K562 (cell line): Measurements from ENCODE around the gene CHST13. TPM values are rescaled to one million over a fixed set of nuclear protein-coding genes. Genes with fewer than 3 reads are reported as not detected.

Experiments used
- ATAC-seq: fragments of 200-7000 bp; cut with Tn5 transposase; 3 replicates; pipeline ENCODE4 v1.9.1; 2020; ENCODE audit warnings: moderate library complexity
- BruUV-seq: library from RNA; stranded (reverse); fragments of 400-500 nt; replicated peaks from 2 replicates; lab custom pipeline; 2021; lab: Mats Ljungman, UMichigan
- CTCF ChIA-PET: fragments of 300-600 bp; formaldehyde crosslinking; extraction: SDS; loops from one replicate; lab custom pipeline; 2021; ENCODE audit warnings: low intra/inter-chr PET ratio; lab: Yijun Ruan, JAX
- POLR2A ChIA-PET: fragments of 300-600, 350-650 bp; sonication (Branson Sonifier 250); formaldehyde crosslinking; extraction: SDS; loops from one replicate; lab custom pipeline; 2021; ENCODE audit warnings: antibody characterized with exemption, inconsistent platforms; lab: Yijun Ruan, JAX
- DNase-seq, 4 experiments: peaks; one replicate each; pipeline versions ENCODE4 v3.0.0 to v3.0.0-alpha.2; 2011 to 2018; ENCODE audit warnings: low spot score in 3 of 4, mixed read lengths in 3 of 4; ENCODE audit errors: extremely low read depth in 1 of 4
- FAIRE-seq: peaks from 2 replicates; lab custom pipeline; 2011; peaks lifted over from hg19 to GRCh38; lab: Jason Lieb, UNC
- H2AFZ ChIP-seq: 2 replicates; pipeline ENCODE4 v1.6.0; 2011; ENCODE audit warnings: low read depth, low read length, control low read depth, inconsistent platforms
- H3K27ac ChIP-seq: fragments of 200-600 bp; 3 replicates; pipeline ENCODE4 v1.8.0; 2011; ENCODE audit warnings: low read depth, mild to moderate bottlenecking, control low read depth, inconsistent platforms, low read length, moderate library complexity, mixed read lengths; ENCODE audit errors: extremely low read depth
- H3K27me3 ChIP-seq, 2 experiments: fragments of 300-600 bp in 1 of 2; 2 replicates in 1 of 2; 3 replicates in 1 of 2; pipeline versions ENCODE4 v1.6.0 to v1.8.0; 2011; ENCODE audit warnings: inconsistent platforms in 2 of 2, low read length in 2 of 2, mild to moderate bottlenecking in 1 of 2, mixed read lengths in 1 of 2, moderate library complexity in 1 of 2; ENCODE audit not compliant: control insufficient read depth in 2 of 2, insufficient read depth in 2 of 2
- H3K36me3 ChIP-seq: fragments of 300-600 bp; 3 replicates; pipeline ENCODE4 v1.8.0; 2011; ENCODE audit warnings: mild to moderate bottlenecking, low read length, inconsistent platforms; ENCODE audit not compliant: control insufficient read depth, insufficient read depth
- H3K4me1 ChIP-seq, 2 experiments: fragments of 200-600 bp in 1 of 2; replicated peaks in 1 of 2; 2 replicates in 1 of 2; 3 replicates in 1 of 2; pipeline versions ENCODE4 v1.5.1 to v1.8.0; 2011; ENCODE audit warnings: inconsistent platforms in 2 of 2, low read length in 2 of 2, mild to moderate bottlenecking in 1 of 2, mixed read lengths in 1 of 2, moderate library complexity in 1 of 2; ENCODE audit not compliant: control insufficient read depth in 2 of 2, insufficient read depth in 2 of 2
- H3K4me2 ChIP-seq: 2 replicates; pipeline ENCODE4 v1.6.1; 2011; ENCODE audit warnings: low read length, control low read depth, inconsistent platforms, mixed read lengths; ENCODE audit not compliant: insufficient read depth
- H3K4me3 ChIP-seq: fragments of 200-600 bp; sonication (generic), shearing (Covaris generic); 2 replicates; pipeline ENCODE4 v1.5.1; 2016; ENCODE audit warnings: control low read depth, inconsistent platforms
- H3K79me2 ChIP-seq: fragments of 200-600 bp; 3 replicates; pipeline ENCODE4 v1.8.0; 2011; ENCODE audit warnings: low read length, inconsistent platforms; ENCODE audit not compliant: control insufficient read depth, insufficient read depth
- H3K9ac ChIP-seq, 2 experiments: 2 replicates each; pipeline versions ENCODE4 v1.6.0 to v1.6.1; 2011; ENCODE audit warnings: low read depth in 2 of 2, low read length in 2 of 2, control low read depth in 1 of 2, inconsistent platforms in 1 of 2, mild to moderate bottlenecking in 1 of 2, mixed read lengths in 1 of 2; ENCODE audit not compliant: insufficient read depth in 1 of 2
- H3K9me1 ChIP-seq: one replicate; pipeline ENCODE4 v1.6.0; 2011; ENCODE audit warnings: inconsistent platforms, mild to moderate bottlenecking, low read length, moderate library complexity; ENCODE audit not compliant: control insufficient read depth, insufficient read depth
- H3K9me3 ChIP-seq: replicated peaks from 2 replicates; pipeline ENCODE4 v1.5.1; 2011; ENCODE audit warnings: low read depth, low read length, inconsistent platforms; ENCODE audit not compliant: control insufficient read depth, insufficient read depth
- H4K20me1 ChIP-seq: replicated peaks from 2 replicates; pipeline ENCODE4 v1.6.1; 2011; ENCODE audit warnings: low read length, inconsistent platforms, mixed read lengths; ENCODE audit not compliant: control insufficient read depth, insufficient read depth
- BDP1 ChIP-seq: IDR thresholded peaks from 3 replicates; pipeline ENCODE4 v1.6.1; 2011; ENCODE audit not compliant: insufficient read length, insufficient read depth
- CBFA2T3 ChIP-seq: fragments of 450-650 bp; IDR thresholded peaks from 2 replicates; pipeline ENCODE4 v1.6.1; 2017
- CBX5 ChIP-seq: IDR thresholded peaks from 2 replicates; pipeline ENCODE4 v1.6.1; 2014; ENCODE audit warnings: low read depth, borderline replicate concordance
- MCM2 ChIP-seq: fragments of 450-650 bp; IDR thresholded peaks from 2 replicates; pipeline ENCODE4 v1.6.1; 2017; ENCODE audit warnings: low read depth, mild to moderate bottlenecking
- NCOA1 ChIP-seq: fragments of 450-650 bp; IDR thresholded peaks from 2 replicates; pipeline ENCODE4 v1.6.1; 2016; ENCODE audit warnings: low read depth
- NR2F6 ChIP-seq: fragments of 450-650 bp; formaldehyde crosslinking; IDR thresholded peaks from 2 replicates; pipeline ENCODE4 v1.4.0; 2020; ENCODE audit warnings: mild to moderate bottlenecking
- PHB2 ChIP-seq: fragments of 450-650 bp; IDR thresholded peaks from 2 replicates; pipeline ENCODE4 v1.6.1; 2017; ENCODE audit warnings: low read depth
- SIN3A ChIP-seq, 2 experiments: fragments of 150-350 bp in 1 of 2; IDR thresholded peaks; 2 replicates each; pipeline ENCODE4 v1.6.1; 2011 to 2016; ENCODE audit warnings: borderline replicate concordance in 2 of 2, low read depth in 2 of 2, low read length in 2 of 2, mild to moderate bottlenecking in 2 of 2, moderate library complexity in 2 of 2; ENCODE audit not compliant: control insufficient read depth in 1 of 2
- TCFL5 ChIP-seq: fragments of 250-450 bp; sonication (Bioruptor Pico); conservative IDR thresholded peaks from 2 replicates; pipeline ENCODE4 v1.6.1; 2021; ENCODE audit warnings: mild to moderate bottlenecking, moderate library complexity, matching md5 sums
- TEAD2 ChIP-seq: fragments of 450-650 bp; IDR thresholded peaks from 2 replicates; pipeline ENCODE4 v1.6.1; 2016; ENCODE audit warnings: missing genetic modification characterization, control low read depth, missing compliant biosample characterization
- ZFP1 ChIP-seq: fragments of 450-650 bp; formaldehyde crosslinking; IDR thresholded peaks from 2 replicates; pipeline ENCODE4 v1.4.0; 2020; ENCODE audit warnings: mild to moderate bottlenecking, mixed read lengths
- ZNF695 ChIP-seq: fragments of 450-650 bp; formaldehyde crosslinking; IDR thresholded peaks from 2 replicates; pipeline ENCODE4 v1.4.0; 2020; ENCODE audit warnings: mild to moderate bottlenecking, moderate library complexity
- ZNF699 ChIP-seq: fragments of 250-450 bp; sonication (Bioruptor Pico); IDR thresholded peaks from 2 replicates; pipeline ENCODE4 v1.8.0; 2021; ENCODE audit warnings: mild to moderate bottlenecking, moderate library complexity; ENCODE audit not compliant: insufficient replicate concordance
- ZNF778 ChIP-seq: fragments of 450-650 bp; formaldehyde crosslinking; IDR thresholded peaks from 2 replicates; pipeline ENCODE4 v1.4.0; 2020; ENCODE audit warnings: mild to moderate bottlenecking, moderate library complexity
- WGBS: fragments of 100-300 bp; shearing (Covaris generic); methylation state at CpG from one replicate; pipeline ENCODE4 v1.1.6; 2016; ENCODE audit warnings: low coverage, mixed read lengths; ENCODE audit not compliant: insufficient coverage; ENCODE audit errors: missing lambda C conversion rate; 5-methylcytosine and 5-hydroxymethylcytosine counted together
- in situ Hi-C: fragments of 300-500 bp; cut with MboI; formaldehyde crosslinking; loops from 4 replicates; pipeline ENCODE4 v1.15.0; 2018; ENCODE audit warnings: inconsistent platforms, mixed read lengths
- intact Hi-C: fragments of 100-400 bp; cut with micrococcal nuclease; formaldehyde crosslinking; loops from 2 replicates; pipeline ENCODE4 v1.14.2; 2022
- polyA plus RNA-seq, 8 experiments: library from polyadenylated mRNA; depleted of rRNA in 4 of 8; stranded (reverse) in 5 of 8; unstranded in 3 of 8; fragments of >200 nt; fragmentation: Nextera tagmentation in 2 of 8; fragmentation: Illumina TruSeq in 1 of 8; extraction: Ambion mirVana in 2 of 8; extraction: Trizol in 1 of 8; gene quantifications; 2 replicates each; pipeline versions ENCODE4 v1.2.1 to v1.2.3, GENCODE V29; 2011 to 2014; ENCODE audit warnings: inconsistent platforms in 1 of 8, missing spikeins in 1 of 8
- total RNA-seq, 7 experiments: library from RNA; depleted of rRNA in 6 of 7; stranded (reverse); fragments of >200 nt in 6 of 7; fragmentation: Illumina TruSeq in 2 of 7; extraction: Trizol in 2 of 7; gene quantifications; 2 replicates each; pipeline versions ENCODE4 v1.2.1 to v1.2.3, GENCODE V29; 2011 to 2021; ENCODE audit warnings: low replicate concordance in 1 of 7
- TF ChIP-seq, protein P1 (sequence below): fragments of 250-450 bp; sonication (Bioruptor Pico); IDR thresholded peaks from 2 replicates; pipeline ENCODE4 v1.5.0; 2021; ENCODE audit warnings: mild to moderate bottlenecking, borderline replicate concordance

CHST13 gene
- total and polyA plus RNA-seq, 9 of the 15 experiments (the other 6 are each of a cell fraction or from before 2014, with no cell fraction given), result not detected

DNA sequence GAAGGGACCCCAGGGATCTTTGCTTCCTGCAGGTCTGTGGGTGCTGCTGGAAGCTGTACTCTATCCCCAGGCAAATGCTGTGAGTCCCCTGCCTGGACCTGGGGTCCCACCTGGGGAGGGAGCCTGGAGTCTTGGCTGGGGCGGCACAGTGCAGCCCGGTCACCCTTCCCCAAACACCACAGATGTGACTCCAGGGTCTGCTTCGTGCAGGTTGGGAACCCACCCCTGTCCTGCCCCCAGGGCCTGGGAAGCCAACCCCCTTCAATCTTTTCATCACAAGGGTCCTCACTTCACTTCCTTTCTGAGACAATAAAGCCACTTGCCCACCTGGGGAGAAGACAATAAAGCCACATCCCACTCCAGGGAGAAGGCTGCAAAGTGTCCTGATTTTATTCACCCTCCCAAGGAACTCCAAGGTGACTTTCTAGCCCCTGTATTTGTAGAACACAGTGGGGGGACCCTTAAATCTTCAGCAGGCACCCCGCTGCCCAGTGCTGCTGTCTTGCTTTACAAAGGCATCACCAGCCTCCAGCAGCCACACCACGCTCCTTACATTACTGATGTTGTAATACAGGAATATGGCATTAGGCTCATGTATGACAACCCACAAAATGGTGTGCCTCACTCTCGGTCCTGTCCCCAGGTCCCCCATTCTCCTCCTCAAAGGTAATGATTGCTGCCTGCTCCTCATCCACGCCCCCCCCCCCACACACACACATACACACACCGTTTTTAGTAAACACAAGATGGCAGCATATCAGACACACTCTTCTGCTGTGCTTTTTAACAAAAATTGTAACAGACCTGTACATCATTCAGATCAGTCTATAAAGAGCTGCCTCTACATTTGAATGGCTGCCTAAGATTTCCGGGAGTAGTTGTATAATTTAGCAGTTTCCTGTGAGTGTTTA lies 24.9 kb downstream of the CHST13 start:
- Histone ChIP-seq H3K9ac (no peak overlapping the region), H3K9me3 (no peaks in the 10 kb centered on the region), H3K27ac (no peak overlapping the region), H3K27me3 (peaks cover 0 to 54% of the 10 kb centered on the region in 2 experiments; a peak in 3 of 5 replicates)
- BruUV-seq, result no TSS peak
- in situ Hi-C loops, result no loop called here
- DNase-seq, result no peak
- POLR2A ChIA-PET, result no interaction called here
- WGBS, result 5% methylated on average over 7 of the region's 9 CpGs
- TF ChIP-seq SIN3A (IDR thresholded peaks at IDR 0.05; ENCODE audit: borderline replicate concordance in 2 of 2, control insufficient read depth in 1 of 2, low read depth in 2 of 2, low read length in 2 of 2) (no peak), TCFL5 (CRISPR knock-in tag) (no peak), CBX5 (no peak), NR2F6 (CRISPR knock-in tag) (no peak), ZFP1 (CRISPR knock-in tag) (no peak), TEAD2 (no peak), ZNF695 (CRISPR knock-in tag) (no peak), PHB2 (no peak), NCOA1 (no peak), BDP1 (no peak), ZNF778 (CRISPR knock-in tag) (no peak), CBFA2T3 (no peak), ZNF699 (CRISPR knock-in tag) (no peak), MCM2 (no peak)
- TF ChIP-seq, protein P1, sequence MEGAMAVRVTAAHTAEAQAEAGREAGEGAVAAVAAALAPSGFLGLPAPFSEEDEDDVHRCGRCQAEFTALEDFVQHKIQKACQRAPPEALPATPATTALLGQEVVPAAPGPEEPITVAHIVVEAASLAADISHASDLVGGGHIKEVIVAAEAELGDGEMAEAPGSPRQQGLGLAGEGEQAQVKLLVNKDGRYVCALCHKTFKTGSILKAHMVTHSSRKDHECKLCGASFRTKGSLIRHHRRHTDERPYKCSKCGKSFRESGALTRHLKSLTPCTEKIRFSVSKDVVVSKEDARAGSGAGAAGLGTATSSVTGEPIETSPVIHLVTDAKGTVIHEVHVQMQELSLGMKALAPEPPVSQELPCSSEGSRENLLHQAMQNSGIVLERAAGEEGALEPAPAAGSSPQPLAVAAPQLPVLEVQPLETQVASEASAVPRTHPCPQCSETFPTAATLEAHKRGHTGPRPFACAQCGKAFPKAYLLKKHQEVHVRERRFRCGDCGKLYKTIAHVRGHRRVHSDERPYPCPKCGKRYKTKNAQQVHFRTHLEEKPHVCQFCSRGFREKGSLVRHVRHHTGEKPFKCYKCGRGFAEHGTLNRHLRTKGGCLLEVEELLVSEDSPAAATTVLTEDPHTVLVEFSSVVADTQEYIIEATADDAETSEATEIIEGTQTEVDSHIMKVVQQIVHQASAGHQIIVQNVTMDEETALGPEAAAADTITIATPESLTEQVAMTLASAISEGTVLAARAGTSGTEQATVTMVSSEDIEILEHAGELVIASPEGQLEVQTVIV (CRISPR knock-in tag), result no peak
- TF ChIP-seq, all 486 proteins: peak for 0
- CTCF ChIA-PET, result no interaction called here
- no peaks in the 10 kb centered on the region for H3K4me1 ChIP-seq
- H3K36me3 ChIP-seq, result no peaks in the 10 kb centered on the region
- ATAC-seq, result no peak
- no peak overlapping the region for H3K4me3 ChIP-seq
- 0 out of 2 replicates have a peak, but pooled peaks cover 4% of the 10 kb centered on the region for H4K20me1 ChIP-seq
- H2AFZ ChIP-seq, result no peak overlapping the region
- no peaks in the 10 kb centered on the region for H3K79me2 ChIP-seq
- intact Hi-C loops, result no loop called here
- H3K9me1 ChIP-seq, result no peaks in the 10 kb centered on the region
- H3K4me2 ChIP-seq, result no peak overlapping the region
- FAIRE-seq, result no peak
